IPS-18a (cell line): ENCODE data around the gene RBMS1.

Experiments
- H3K27ac ChIP-seq: one replicate; pipeline ENCODE4 v1.5.1; 2013; ENCODE audit warnings: low read length
- H3K27me3 ChIP-seq: one replicate; pipeline ENCODE4 v1.6.1; 2013; ENCODE audit warnings: mild to moderate bottlenecking, low read length; ENCODE audit not compliant: control insufficient read depth, insufficient read depth
- H3K36me3 ChIP-seq: one replicate; pipeline ENCODE4 v1.6.1; 2013; ENCODE audit warnings: low read depth, low read length; ENCODE audit not compliant: control insufficient read depth
- H3K4me1 ChIP-seq: one replicate; pipeline ENCODE4 v1.6.1; 2013; ENCODE audit warnings: low read depth, low read length; ENCODE audit not compliant: control insufficient read depth
- H3K4me3 ChIP-seq: one replicate; pipeline ENCODE4 v1.5.1; 2013; ENCODE audit warnings: low read length
- H3K9ac ChIP-seq: one replicate; pipeline ENCODE4 v1.6.1; 2013; ENCODE audit warnings: mild to moderate bottlenecking, low read length, moderate library complexity
- H3K9me3 ChIP-seq: one replicate; pipeline ENCODE4 v1.6.1; 2013; ENCODE audit warnings: low read depth, low read length; ENCODE audit not compliant: control insufficient read depth

The RBMS1 gene

DNA sequence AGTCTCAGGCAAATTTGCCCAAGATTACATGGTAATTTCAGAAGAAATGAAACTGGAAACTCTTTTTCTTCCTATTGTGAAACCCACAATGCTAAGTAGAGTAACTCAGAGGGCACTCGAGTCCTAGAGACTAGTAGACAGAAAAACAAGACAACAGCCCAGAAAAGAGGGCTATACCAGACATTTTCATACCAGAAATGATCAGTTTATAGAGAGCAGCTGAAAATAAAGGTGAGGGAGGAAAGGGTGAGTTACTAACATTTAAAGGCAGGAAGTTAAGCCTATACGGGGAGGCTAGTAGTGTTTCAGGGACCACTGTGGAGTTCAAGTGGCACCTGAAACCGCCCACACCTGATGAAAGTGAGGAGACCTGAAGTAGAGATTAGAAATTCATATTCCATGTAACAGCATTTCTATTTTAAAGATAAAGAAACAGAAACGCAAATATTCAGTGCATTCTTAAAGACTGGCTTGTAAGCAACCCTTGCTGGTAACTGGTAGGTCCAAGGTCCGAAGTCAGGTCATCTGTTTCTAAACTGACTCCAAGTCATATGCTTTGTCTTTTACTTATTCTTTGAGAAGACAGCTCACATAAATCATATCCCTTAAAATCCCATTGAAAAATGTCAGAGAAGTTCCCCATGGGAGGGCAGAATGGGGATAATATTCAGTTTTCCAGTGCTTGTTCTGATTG, 148.4 kb downstream of the RBMS1 start:
- H3K27me3 ChIP-seq: no peaks in the 10 kb centered on the region
- no peak overlapping the region for H3K27ac ChIP-seq
- no peaks in the 10 kb centered on the region for H3K36me3 ChIP-seq
- H3K9me3 ChIP-seq: no peaks in the 10 kb centered on the region
- no peak overlapping the region for H3K4me3 ChIP-seq
- no peaks in the 10 kb centered on the region for H3K4me1 ChIP-seq
- H3K9ac ChIP-seq: no peak overlapping the region

DNA sequence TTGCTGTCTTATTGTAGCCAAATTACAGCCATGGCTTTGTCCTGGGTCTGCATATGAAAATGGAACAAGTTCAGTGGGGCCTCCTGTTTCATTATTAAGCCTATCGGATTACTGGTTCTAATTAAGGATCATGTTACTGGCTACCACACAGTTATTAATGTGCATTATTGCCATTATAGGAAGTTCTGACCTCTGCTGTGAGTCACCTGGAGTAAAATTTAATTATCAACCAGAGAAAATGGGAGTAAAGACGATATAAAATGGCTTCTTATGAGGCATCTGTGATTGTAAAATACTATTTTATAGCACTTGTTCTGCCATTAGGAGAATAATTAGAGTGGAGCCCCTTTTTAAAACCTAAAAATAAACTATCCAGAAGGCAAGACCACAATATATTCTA, 150.2 kb downstream of the RBMS1 start:
- no peaks in the 10 kb centered on the region for H3K36me3 ChIP-seq
- no peak overlapping the region for H3K4me3 ChIP-seq
- H3K27me3 ChIP-seq: no peaks in the 10 kb centered on the region
- no peaks in the 10 kb centered on the region for H3K4me1 ChIP-seq
- H3K9ac ChIP-seq: no peak overlapping the region
- no peak overlapping the region for H3K27ac ChIP-seq
- no peaks in the 10 kb centered on the region for H3K9me3 ChIP-seq

DNA sequence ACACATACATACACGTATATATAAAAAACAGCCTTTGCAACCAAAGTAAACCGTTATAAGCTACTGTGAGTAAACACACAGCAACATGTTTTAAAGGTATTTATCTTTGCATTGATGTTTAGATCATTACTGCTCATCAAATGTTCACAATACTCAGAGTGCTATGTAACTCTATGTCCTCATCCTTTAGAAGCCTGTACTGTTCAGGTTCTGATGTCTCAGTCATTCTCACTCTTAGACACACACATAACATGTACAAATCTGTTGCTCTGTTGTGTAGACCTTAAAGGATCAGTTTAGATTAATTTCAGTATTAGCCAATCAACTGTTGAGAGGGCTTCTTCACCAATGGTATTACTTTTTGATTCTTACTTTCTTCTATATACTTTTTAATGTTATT, 153.9 kb downstream of the RBMS1 start:
- Histone ChIP-seq H3K27ac (no peak overlapping the region), H3K36me3 (no peaks in the 10 kb centered on the region), H3K9ac (no peak overlapping the region), H3K27me3 (no peaks in the 10 kb centered on the region), H3K9me3 (no peaks in the 10 kb centered on the region), H3K4me3 (no peak overlapping the region), H3K4me1 (no peaks in the 10 kb centered on the region)

DNA sequence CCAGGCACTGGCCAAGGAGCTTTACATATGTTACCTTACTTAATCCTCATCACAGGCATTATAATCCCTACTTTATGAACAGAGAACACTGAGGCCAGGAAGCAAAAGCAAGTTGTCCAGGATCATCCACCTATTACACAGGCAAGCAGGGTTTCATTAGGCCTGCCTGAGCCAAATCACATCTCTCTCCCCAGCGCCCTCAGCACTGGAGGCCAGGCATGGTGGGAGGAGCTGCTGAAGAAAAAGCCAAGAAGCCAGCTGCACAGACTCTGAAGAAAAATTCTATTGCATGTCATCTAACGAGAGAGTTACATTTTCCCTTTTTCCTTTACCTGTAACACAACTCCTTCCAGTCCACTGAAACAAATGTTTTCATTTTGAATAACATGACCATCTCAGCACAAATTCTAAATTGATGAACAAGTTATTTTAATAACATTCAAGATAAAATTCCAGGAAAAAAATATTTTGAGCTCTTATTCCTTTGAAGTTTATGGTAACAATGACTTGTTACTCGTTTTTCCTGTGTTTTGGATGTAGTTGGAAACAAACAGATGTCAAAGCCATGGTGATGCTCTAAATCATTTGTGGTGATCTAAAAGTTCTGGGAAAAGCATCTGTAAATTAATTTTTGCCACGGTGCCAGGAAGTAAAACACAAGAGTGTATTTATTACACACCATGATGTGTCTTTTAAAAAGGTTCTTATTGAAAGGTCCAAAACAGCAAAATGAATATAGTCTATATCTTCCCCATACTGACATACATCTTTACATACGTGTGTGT, 154.5 kb downstream of the RBMS1 start:
- no peaks in the 10 kb centered on the region for H3K36me3 ChIP-seq
- H3K4me3 ChIP-seq: no peak overlapping the region
- no peaks in the 10 kb centered on the region for H3K4me1 ChIP-seq
- H3K9ac ChIP-seq: no peak overlapping the region
- no peaks in the 10 kb centered on the region for H3K27me3 ChIP-seq
- H3K9me3 ChIP-seq: no peaks in the 10 kb centered on the region
- no peak overlapping the region for H3K27ac ChIP-seq

DNA sequence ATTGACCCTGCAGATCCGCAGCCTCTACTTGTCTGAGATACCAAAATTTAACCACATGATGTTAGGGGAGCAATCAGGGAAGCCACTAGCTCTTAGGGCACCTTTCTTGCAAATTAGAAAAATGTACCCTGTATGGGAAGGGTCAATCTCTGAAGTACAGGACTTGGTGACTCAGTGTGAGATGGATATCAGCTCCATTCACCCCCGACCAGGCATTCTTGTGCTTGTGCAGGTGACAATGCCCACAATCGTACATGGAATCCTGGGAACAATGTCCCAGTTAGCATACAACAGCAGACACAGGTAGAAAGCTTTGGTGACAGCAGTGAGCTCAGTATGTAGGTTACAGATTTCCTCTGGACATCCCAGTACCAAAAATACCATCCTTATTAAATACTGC, 155.9 kb downstream of the RBMS1 start:
- no peaks in the 10 kb centered on the region for H3K9me3 ChIP-seq

DNA sequence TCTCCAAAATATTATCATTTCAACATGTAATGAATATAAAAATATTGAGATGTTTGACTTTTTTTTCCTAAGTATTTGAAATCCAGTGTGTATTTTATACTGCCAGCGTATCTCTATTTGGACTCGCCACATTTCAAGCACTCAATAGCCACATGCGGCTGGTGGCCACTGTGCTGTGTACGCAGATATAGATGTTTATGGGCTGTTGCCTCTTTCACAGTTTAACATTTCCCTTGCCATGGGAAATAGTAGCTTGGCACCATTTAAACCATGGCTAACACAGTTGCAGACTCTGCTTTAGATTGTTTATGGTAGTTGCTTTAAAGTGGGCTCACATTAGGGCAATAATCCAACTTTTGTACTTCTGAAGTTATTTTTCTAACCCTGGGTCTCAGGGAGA, 157.0 kb downstream of the RBMS1 start:
- no peaks in the 10 kb centered on the region for H3K36me3 ChIP-seq
- no peak overlapping the region for H3K9ac ChIP-seq
- no peak overlapping the region for H3K4me3 ChIP-seq
- H3K27me3 ChIP-seq: no peaks in the 10 kb centered on the region
- H3K27ac ChIP-seq: no peak overlapping the region
- peaks cover 4% of the 10 kb centered on the region for H3K4me1 ChIP-seq
- no peaks in the 10 kb centered on the region for H3K9me3 ChIP-seq

More for the DNA sequence above, 155.9 kb downstream of the RBMS1 start:
- no peak overlapping the region for H3K27ac ChIP-seq
- H3K4me1 ChIP-seq: no peaks in the 10 kb centered on the region
- H3K36me3 ChIP-seq: no peaks in the 10 kb centered on the region
- no peak overlapping the region for H3K9ac ChIP-seq
- no peaks in the 10 kb centered on the region for H3K27me3 ChIP-seq
- no peak overlapping the region for H3K4me3 ChIP-seq

DNA sequence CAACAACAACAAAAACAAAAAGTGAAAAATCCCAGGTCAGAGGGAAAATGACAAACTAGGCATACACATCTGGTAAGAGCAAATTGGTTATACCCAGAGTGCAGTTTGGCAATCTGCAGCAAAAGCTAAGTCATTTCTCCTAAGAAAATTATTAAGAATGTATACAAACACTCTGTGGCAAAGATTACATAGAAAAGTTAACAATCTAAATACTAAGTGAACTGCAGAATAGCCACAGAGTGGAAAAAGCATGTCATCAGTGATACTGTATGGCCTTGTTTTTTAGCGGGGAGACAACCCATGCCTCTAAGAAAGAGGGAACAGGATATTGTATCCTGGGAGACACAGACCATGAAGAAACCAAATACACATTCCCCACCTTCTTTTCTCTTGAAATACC, 157.5 kb downstream of the RBMS1 start:
- H3K9ac ChIP-seq: no peak overlapping the region
- H3K4me3 ChIP-seq: no peak overlapping the region
- no peaks in the 10 kb centered on the region for H3K27me3 ChIP-seq
- H3K9me3 ChIP-seq: no peaks in the 10 kb centered on the region
- peaks cover 4% of the 10 kb centered on the region for H3K4me1 ChIP-seq
- no peaks in the 10 kb centered on the region for H3K36me3 ChIP-seq
- H3K27ac ChIP-seq: no peak overlapping the region

DNA sequence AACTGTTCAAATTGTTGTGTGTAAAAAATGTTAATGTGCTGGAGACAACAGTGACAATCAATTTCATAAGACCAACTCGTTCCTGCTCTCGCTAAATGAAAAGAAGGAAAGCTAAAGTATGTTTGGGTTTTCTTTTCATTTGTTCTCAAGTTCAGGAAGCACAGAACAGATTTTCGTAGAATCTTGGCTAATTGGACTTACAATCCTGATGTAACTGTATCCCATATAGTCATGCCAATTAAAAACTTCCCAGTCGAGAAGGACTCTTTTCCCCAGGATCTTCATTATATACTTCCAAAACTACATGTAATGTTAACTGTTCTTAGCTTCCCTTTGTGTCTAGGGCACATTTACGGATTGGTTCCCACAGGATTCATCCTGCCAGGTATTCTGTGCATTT, 158.2 kb downstream of the RBMS1 start:
- no peaks in the 10 kb centered on the region for H3K27me3 ChIP-seq
- H3K9me3 ChIP-seq: no peaks in the 10 kb centered on the region
- no peak overlapping the region for H3K4me3 ChIP-seq
- H3K4me1 ChIP-seq: peaks cover 4% of the 10 kb centered on the region
- no peak overlapping the region for H3K27ac ChIP-seq
- H3K9ac ChIP-seq: no peak overlapping the region
- H3K36me3 ChIP-seq: no peaks in the 10 kb centered on the region

DNA sequence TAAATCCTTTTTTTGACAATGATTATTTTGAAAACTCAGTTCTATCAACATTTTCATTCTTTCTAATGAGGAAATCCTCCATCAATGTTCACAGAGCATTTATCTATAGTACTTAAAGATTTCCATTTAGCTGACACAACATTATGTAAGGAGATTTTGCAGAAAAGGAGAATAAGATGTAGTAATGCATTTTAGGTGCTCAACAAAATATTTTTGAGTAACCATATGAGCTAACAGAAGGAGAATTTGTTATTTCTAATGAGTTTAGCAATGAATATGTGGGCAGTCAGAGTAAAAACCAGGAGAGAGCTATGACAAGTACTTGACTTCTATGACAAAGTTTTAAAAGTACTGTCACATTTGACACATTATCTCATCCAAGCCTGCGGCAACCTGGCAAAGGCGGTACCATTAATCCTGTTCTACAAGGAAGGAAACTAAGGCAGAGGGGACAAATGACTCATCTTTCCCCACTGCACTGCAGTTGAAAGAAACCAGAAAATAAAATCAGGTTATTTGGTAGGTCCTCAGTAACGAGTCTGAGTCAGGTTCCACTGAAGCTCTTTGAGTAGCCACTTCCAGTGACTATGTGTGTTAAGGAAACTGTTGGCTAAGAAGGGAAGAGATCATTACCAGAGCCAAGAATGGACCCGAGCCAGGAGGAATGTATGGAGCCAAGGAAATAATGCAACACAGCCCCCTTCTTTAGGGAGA, 159.4 kb downstream of the RBMS1 start:
- no peak overlapping the region for H3K9ac ChIP-seq
- no peak overlapping the region for H3K4me3 ChIP-seq
- no peak overlapping the region for H3K27ac ChIP-seq

DNA sequence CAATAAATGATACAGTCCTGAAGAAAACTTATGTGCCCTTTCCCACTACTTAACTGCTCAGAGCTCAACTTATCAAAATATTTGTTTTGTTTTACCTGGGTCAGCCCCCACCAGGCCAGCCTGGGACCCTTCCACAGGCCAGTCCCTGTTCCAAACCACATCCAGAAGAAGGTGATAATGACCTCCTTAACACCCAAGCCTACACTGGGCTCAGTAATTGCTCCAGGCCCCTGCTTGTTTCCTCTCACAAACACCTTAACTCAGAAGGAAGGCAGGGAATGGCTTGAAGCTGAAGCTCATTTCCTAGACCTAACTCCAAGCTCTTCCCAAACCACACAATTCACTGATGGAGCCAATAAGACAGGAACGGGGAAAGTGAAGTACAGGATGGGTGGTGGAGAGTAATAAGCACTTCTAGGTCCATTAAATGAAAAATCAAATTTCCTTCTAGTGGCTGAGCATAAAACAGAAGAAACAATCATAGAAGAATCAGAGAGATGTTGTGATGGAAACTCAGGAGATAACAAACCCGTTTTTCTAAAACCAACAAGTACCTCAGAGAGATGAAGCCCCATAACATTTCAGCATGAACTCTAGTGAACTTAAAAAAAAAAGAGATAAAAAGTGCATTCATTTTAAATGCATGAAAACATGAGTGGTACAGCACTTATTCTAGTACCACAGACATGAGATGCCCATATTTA, 160.1 kb downstream of the RBMS1 start:
- Histone ChIP-seq H3K4me1 (peaks cover 4% of the 10 kb centered on the region), H3K27ac (no peak overlapping the region), H3K9me3 (no peaks in the 10 kb centered on the region), H3K27me3 (no peaks in the 10 kb centered on the region), H3K9ac (no peak overlapping the region), H3K4me3 (no peak overlapping the region), H3K36me3 (no peaks in the 10 kb centered on the region)

More for the DNA sequence above, 159.4 kb downstream of the RBMS1 start:
- Histone ChIP-seq H3K4me1 (peaks cover 4% of the 10 kb centered on the region), H3K9me3 (no peaks in the 10 kb centered on the region), H3K27me3 (no peaks in the 10 kb centered on the region), H3K36me3 (no peaks in the 10 kb centered on the region)

DNA sequence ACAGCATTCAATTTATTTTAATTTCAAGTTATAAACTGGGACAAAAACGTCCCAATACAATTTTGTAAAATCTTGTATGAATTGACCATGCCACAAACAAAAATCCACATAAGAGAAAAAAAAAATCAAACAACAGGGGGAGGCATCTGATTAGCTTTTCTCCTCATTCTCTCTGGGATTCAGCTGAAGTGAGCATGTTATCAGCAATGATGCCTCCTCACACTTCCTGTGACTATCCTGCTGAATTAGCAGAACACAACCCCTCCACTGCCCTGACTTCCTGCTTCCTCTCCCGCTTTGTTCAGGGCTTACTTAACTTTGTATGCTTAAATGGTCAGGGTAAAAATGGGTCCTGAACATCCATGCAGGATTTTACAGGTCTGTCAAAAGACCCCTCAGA, 161.3 kb downstream of the RBMS1 start:
- H3K27ac ChIP-seq: no peak overlapping the region
- H3K4me1 ChIP-seq: peaks cover 4% of the 10 kb centered on the region
- no peaks in the 10 kb centered on the region for H3K36me3 ChIP-seq
- no peaks in the 10 kb centered on the region for H3K9me3 ChIP-seq
- H3K4me3 ChIP-seq: no peak overlapping the region
- H3K27me3 ChIP-seq: no peaks in the 10 kb centered on the region
- no peak overlapping the region for H3K9ac ChIP-seq
